ENCODE measurements around the gene KCTD12. TPM values are rescaled to one million over a fixed set of nuclear protein-coding genes. Genes with fewer than 3 reads are reported as not detected.

KCTD12 gene
- total RNA-seq, 1 experiment from 2014 or later = 1.9 TPM

- POLR2A ChIA-PET = no interaction called here
- RAD21 ChIA-PET (ENCODE audit: low non-redundant PET in 1 of 2, low total read pairs in 2 of 2, uncharacterized antibody in 2 of 2, unreplicated experiment in 2 of 2) = no interaction called here
- CTCF ChIA-PET = no interaction called here
- Histone ChIP-seq H3K79me2 (ENCODE audit: insufficient read depth, low read length) (no peaks in the 10 kb centered on the region), H2AFZ (ENCODE audit: low read depth, low read length, poor library complexity, severe bottlenecking) (no peak overlapping the region), H3K4me1 (ENCODE audit: control insufficient read depth in 1 of 2, insufficient read depth in 2 of 2, low read length in 2 of 2) (no peaks in the 10 kb centered on the region), H3K4me2 (ENCODE audit: low read length) (no peak overlapping the region), H3K4me3 (replicated peaks in 1 of 2; ENCODE audit: low read depth in 1 of 2, low read length in 2 of 2) (no peak overlapping the region), H3K27ac (ENCODE audit: low read depth, low read length) (no peak overlapping the region), H3K9ac (ENCODE audit: low read length) (no peak overlapping the region), H3K36me3 (ENCODE audit: control insufficient read depth in 1 of 2, insufficient read depth in 2 of 2, low read length in 2 of 2) (no peaks in the 10 kb centered on the region), H4K20me1 (ENCODE audit: insufficient read depth) (no peaks in the 10 kb centered on the region), H3K9me3 (ENCODE audit: control insufficient read depth in 1 of 2, insufficient read depth in 1 of 2, low read depth in 1 of 2, low read length in 2 of 2) (no peaks in the 10 kb centered on the region), H3K27me3 (ENCODE audit: insufficient read depth, low read length) (no peaks in the 10 kb centered on the region), H3K9me2 (ENCODE audit: insufficient read depth) (no peaks in the 10 kb centered on the region)
- BruUV-seq (replicated peaks) = no TSS peak
- no peak for TF ChIP-seq CEBPB (IDR thresholded peaks at IDR 0.05; ENCODE audit: low read depth)
- TF ChIP-seq EZH2phosphoT487 (IDR thresholded peaks at IDR 0.05; ENCODE audit: borderline replicate concordance) = no peak
- no peak for TF ChIP-seq ATF3 (IDR thresholded peaks at IDR 0.05)
- no peak for TF ChIP-seq FOSL1 (IDR thresholded peaks at IDR 0.05; ENCODE audit: low read depth)
- no peak for TF ChIP-seq SIN3A (IDR thresholded peaks at IDR 0.05; ENCODE audit: low read depth)
- no peak for TF ChIP-seq ZNF274 (IDR thresholded peaks at IDR 0.05; ENCODE audit: low read depth, low read length)
- TF ChIP-seq SRF (IDR thresholded peaks at IDR 0.05; ENCODE audit: low read depth) = no peak
- TF ChIP-seq POLR2AphosphoS5 (IDR thresholded peaks at IDR 0.05; ENCODE audit: low read depth, low read length) = no peak
- no peak for TF ChIP-seq SP1 (IDR thresholded peaks at IDR 0.05; ENCODE audit: low read depth)
- no peak for TF ChIP-seq ZFX (IDR thresholded peaks at IDR 0.05)
- no peak for TF ChIP-seq CBX3 (IDR thresholded peaks at IDR 0.05; ENCODE audit: low read depth)
- no peak for TF ChIP-seq EGR1 (IDR thresholded peaks at IDR 0.05; ENCODE audit: low read depth)
- TF ChIP-seq, protein P1, sequence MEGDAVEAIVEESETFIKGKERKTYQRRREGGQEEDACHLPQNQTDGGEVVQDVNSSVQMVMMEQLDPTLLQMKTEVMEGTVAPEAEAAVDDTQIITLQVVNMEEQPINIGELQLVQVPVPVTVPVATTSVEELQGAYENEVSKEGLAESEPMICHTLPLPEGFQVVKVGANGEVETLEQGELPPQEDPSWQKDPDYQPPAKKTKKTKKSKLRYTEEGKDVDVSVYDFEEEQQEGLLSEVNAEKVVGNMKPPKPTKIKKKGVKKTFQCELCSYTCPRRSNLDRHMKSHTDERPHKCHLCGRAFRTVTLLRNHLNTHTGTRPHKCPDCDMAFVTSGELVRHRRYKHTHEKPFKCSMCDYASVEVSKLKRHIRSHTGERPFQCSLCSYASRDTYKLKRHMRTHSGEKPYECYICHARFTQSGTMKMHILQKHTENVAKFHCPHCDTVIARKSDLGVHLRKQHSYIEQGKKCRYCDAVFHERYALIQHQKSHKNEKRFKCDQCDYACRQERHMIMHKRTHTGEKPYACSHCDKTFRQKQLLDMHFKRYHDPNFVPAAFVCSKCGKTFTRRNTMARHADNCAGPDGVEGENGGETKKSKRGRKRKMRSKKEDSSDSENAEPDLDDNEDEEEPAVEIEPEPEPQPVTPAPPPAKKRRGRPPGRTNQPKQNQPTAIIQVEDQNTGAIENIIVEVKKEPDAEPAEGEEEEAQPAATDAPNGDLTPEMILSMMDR (IDR thresholded peaks at IDR 0.05 in 2 of 3, conservative IDR thresholded peaks at IDR 0.05 in 1 of 3; ENCODE audit: borderline replicate concordance in 1 of 3, insufficient read depth in 1 of 3, low read depth in 2 of 3, low read length in 2 of 3) = no peak
- intact Hi-C loops (cut with micrococcal nuclease) = no loop called here
- ATAC-seq (no peak), DNase-seq (ENCODE audit: low read depth, low spot score) (no peak)
Observed at GRCh38 chr13:76921516-76921915, 35.3 kb upstream of the KCTD12 start.
